Frontal cortex (tissue), 4 donors: ENCODE data around the gene MCTP2. TPM values are rescaled to one million over a fixed set of nuclear protein-coding genes. Genes with fewer than 3 reads are reported as not detected.

Source experiments
- DNase-seq, 2 donors: peaks; one replicate each; pipeline ENCODE4 v3.0.0; 2012; ENCODE audit warnings: low spot score in 2 of 2
- FAIRE-seq: peaks from 2 replicates; lab custom pipeline; 2012; peaks lifted over from hg19 to GRCh38; lab: Jason Lieb, UNC
- total RNA-seq: library from RNA; depleted of rRNA; stranded (reverse); fragments of >200 nt; gene quantifications from one replicate; pipeline ENCODE4 v1.2.3, GENCODE V29; 2014
- donor health status: control.
- donor health status: control.
- donor health status: control.

MCTP2 gene
- total RNA-seq, 1 donor from 2014 or later: 1.2 TPM

DNA sequence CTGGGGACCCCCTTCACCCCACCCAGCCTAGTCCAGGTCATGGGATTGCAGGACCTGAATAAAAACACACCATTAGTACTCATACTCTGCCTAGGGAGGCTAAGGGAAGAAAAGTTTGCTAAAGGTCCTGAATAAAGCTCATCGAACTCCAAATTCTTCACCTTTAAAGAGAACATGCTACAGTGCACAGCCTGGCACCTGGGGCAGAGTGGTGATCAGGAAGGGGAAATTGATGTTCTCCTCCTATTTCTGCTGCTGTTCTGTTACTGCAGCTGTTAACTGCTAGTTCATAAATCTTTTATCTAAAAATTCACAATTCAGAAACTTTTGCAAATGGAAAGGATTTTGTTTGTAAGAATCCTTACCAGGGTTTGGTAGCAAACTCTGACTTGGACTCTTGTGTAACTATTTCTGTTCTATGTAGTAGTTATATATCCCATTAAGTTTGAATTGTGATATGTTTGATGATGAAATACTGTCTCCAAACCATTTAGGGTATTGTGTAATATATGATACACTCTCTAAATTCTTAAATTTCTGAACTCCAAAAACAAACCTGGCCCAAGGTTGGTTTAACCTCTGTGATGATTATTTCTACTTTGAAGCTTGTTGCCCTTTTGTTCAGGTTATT is 27.9 kb downstream of the MCTP2 start:
- FAIRE-seq (no peak), DNase-seq (no peak)

GRCh38 chr15:94259863-94260262 is 28.5 kb downstream of the MCTP2 start:
- DNase-seq: no peak
- no peak for FAIRE-seq

GRCh38 chr15:94262201-94262600 is 30.8 kb downstream of the MCTP2 start:
- DNase-seq: no peak
- FAIRE-seq: no peak

- DNase-seq (no peak), FAIRE-seq (no peak)
These were observed 32.2 kb downstream of the MCTP2 start for GRCh38 chr15:94263341-94264273.

DNA sequence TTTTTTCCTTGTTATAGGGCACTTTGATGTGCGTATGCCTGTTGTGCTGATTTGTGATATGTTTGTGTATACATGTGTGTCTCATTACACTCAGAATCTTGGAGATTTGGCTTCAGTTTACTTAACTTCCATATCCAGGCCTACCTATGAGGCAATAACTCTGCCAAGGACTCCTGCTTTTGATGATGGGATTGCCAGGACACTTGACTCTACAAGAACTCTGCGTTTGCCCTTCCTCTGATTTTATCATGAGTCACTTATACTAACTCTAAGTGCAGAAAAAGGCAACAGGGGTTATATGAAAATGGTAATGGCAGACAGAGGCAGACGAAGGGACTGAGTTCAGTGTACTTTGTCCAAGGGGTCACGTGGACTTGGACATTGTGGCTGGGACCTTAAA is 33.6 kb downstream of the MCTP2 start:
- FAIRE-seq (no peak), DNase-seq (no peak)

GRCh38 chr15:94265982-94266381 is 34.6 kb downstream of the MCTP2 start:
- FAIRE-seq (no peak), DNase-seq (no peak)

GRCh38 chr15:94266789-94267188 is 35.4 kb downstream of the MCTP2 start:
- no peak for FAIRE-seq
- DNase-seq: no peak

GRCh38 chr15:94269954-94270353 is 38.6 kb downstream of the MCTP2 start:
- DNase-seq: no peak
- FAIRE-seq: no peak

DNA sequence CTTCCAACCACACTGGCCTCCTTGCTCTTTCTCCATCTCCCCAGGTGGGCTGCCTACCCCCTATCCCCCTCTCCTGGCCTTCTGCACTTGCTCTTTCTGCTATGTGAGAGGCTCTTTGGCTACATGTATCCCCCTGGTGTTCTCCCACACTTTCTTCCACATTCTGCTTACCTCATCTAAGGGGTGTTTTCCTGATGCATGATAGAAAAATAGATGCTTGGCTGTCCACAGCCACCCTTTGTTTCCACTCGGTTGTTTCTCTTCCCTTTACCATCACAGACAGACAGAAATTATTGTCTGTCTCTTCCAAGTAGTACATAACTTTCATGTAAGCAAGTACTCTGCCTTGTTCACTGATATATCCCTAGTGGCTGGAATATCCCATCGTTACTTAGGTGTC is 39.2 kb downstream of the MCTP2 start:
- FAIRE-seq: no peak
- DNase-seq: no peak

GRCh38 chr15:94272251-94272898 is 41.0 kb downstream of the MCTP2 start:
- FAIRE-seq: no peak
- DNase-seq: no peak

DNA sequence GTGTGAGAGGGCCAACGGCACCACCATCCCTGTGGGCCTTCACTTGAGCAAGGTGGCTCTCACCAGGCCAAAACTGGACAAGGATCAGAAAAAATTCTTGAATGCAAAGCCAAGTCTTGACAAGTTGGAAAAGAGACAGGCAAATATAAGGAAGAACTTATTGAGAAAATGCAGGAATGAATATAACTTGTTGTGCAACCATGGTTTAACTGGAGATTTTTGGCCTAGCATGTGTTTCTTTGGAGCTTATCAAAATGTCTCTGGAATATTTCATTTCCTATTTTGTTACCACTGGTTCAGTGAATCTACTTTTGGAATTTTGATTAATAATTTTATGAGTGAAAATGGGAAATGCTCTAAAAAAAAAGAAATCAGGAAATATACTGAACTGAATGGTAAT is 42.5 kb downstream of the MCTP2 start:
- FAIRE-seq: no peak
- DNase-seq: no peak

DNA sequence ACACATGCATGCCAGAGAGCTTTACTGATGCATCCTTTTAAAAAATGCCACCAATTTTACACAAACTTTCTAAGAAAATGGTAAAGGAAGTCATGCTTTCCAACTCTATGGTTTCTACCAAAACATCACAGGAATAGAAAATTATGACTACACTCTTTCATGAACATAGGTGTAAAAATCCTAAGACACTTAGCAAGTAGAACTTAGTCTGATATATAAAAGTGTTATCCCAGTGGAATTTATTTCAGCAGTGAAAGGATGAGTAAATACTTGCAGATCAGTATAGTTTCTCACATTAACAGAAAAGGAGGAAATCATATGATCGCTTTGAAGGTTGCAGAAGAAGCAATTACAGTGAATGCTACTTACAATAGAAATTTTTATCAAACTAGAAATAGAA is 43.4 kb downstream of the MCTP2 start:
- no peak for FAIRE-seq

GRCh38 chr15:94277485-94277884 is 46.1 kb downstream of the MCTP2 start:
- FAIRE-seq (no peak), DNase-seq (no peak)

More for the DNA sequence above, 43.4 kb downstream of the MCTP2 start:
- DNase-seq: no peak

GRCh38 chr15:94279736-94280135 is 48.4 kb downstream of the MCTP2 start:
- no peak for DNase-seq
- FAIRE-seq: no peak

GRCh38 chr15:94280301-94280700 is 48.9 kb downstream of the MCTP2 start:
- FAIRE-seq: no peak

GRCh38 chr15:94282269-94283250 is 51.2 kb downstream of the MCTP2 start:
- DNase-seq: no peak
- FAIRE-seq: no peak

More at GRCh38 chr15:94280301-94280700, 48.9 kb downstream of the MCTP2 start:
- DNase-seq: no peak

GRCh38 chr15:94286583-94286982 is 55.2 kb downstream of the MCTP2 start:
- FAIRE-seq (no peak), DNase-seq (no peak)

- no peak for DNase-seq
- FAIRE-seq: no peak
These were observed 56.5 kb downstream of the MCTP2 start for GRCh38 chr15:94287794-94288246.

- no peak for FAIRE-seq
- no peak for DNase-seq
These were observed 59.4 kb downstream of the MCTP2 start for GRCh38 chr15:94290730-94291129.
